ENCODE measurements around the gene METTL5.
"Not testable (repeated sequence)": the region's sequence is repeated elsewhere in the genome, so short reads cannot be mapped to it uniquely, and the experiment has no call there.

The METTL5 gene

DNA sequence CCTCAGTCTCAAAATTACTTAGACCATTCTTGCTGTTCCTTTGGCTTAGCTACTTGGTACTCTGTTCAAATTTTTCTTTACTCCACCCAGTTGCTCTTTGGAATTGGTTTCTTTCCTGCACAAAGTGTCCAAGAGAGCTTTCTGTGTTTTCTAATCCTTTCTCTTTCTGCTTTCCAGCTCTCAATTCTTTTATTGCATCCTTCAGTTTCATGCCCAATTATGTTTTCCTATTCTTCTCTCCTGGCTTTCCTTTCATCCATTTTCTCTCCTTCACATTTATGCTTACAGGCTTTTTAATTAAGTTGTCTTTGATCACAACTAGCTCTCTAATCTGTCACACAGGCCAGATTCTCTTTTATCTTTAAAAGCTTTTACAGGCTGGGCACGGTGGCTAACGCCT lies 40.8 kb upstream of the METTL5 start:
- intact Hi-C loops (cut with DNase I; ENCODE audit: low total_unique reads): no loop called here
- Histone ChIP-seq H3K9me3 (no peaks in the 10 kb centered on the region), H3K27ac (no peak overlapping the region), H3K4me1 (peaks cover 0 to 18% (median 4%) of the 10 kb centered on the region in 4 donors), H3K27me3 (no peaks in the 10 kb centered on the region), H3K4me3 (no peak overlapping the region), H3K36me3 (no peaks in the 10 kb centered on the region)
- DNase-seq: no peak
- TF ChIP-seq, protein P1, sequence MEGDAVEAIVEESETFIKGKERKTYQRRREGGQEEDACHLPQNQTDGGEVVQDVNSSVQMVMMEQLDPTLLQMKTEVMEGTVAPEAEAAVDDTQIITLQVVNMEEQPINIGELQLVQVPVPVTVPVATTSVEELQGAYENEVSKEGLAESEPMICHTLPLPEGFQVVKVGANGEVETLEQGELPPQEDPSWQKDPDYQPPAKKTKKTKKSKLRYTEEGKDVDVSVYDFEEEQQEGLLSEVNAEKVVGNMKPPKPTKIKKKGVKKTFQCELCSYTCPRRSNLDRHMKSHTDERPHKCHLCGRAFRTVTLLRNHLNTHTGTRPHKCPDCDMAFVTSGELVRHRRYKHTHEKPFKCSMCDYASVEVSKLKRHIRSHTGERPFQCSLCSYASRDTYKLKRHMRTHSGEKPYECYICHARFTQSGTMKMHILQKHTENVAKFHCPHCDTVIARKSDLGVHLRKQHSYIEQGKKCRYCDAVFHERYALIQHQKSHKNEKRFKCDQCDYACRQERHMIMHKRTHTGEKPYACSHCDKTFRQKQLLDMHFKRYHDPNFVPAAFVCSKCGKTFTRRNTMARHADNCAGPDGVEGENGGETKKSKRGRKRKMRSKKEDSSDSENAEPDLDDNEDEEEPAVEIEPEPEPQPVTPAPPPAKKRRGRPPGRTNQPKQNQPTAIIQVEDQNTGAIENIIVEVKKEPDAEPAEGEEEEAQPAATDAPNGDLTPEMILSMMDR (IDR thresholded peaks at IDR 0.05): no peak

DNA sequence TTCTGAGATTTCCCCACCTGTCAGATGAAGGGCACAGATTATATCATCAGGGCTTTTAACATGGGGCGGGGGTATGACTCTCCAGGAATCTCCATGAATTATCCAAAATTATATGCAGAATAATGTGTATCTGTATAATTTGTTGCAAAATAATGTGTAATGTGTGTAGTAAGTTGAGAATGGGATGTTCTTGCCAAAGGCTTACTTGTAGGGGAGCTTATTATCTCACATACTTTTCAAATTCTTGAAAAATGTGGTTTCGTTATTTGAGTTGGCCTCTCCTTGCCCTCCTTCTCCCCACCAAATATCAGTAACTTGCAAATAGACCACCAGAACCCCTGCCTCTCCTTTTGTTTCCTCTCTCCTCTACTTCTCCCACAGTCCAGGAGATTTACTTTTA lies 38.1 kb upstream of the METTL5 start:
- H3K4me3 ChIP-seq: no peak overlapping the region
- H3K27me3 ChIP-seq: no peaks in the 10 kb centered on the region
- DNase-seq: no peak
- H3K4me1 ChIP-seq: peaks cover 0 to 11% (median 2%) of the 10 kb centered on the region in 4 donors
- no peaks in the 10 kb centered on the region for H3K36me3 ChIP-seq
- TF ChIP-seq, protein P1 (IDR thresholded peaks at IDR 0.05): no peak
- no peak overlapping the region for H3K27ac ChIP-seq
- intact Hi-C loops (cut with DNase I; ENCODE audit: low total_unique reads): no loop called here
- H3K9me3 ChIP-seq: no peaks in the 10 kb centered on the region

DNA sequence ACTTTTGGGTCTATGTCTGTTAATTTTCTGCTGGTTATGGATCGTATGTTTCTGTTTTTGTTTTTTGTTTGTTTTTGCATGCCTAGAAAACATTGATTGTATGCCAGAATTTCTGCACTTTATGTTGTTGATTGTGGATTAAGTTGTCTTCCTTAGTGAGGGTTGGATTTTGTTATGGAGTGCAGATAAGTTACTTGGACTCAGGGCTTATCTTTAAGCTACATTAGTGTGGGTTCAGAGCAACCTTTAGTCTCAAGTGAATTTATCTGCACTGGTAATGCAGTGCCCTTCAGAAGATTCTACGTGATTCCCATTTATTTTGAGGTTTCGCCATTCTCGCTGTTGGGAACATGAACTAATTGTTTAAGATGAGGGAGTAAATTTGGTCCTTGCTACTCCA lies 35.4 kb upstream of the METTL5 start:
- Histone ChIP-seq H3K36me3 (no peaks in the 10 kb centered on the region), H3K4me3 (no peak overlapping the region), H3K27ac (no peak overlapping the region), H3K4me1 (peaks cover 0 to 11% (median 2%) of the 10 kb centered on the region in 4 donors), H3K9me3 (no peaks in the 10 kb centered on the region), H3K27me3 (no peaks in the 10 kb centered on the region)
- no peak for DNase-seq
- intact Hi-C loops (cut with DNase I; ENCODE audit: low total_unique reads): no loop called here
- TF ChIP-seq, protein P1 (IDR thresholded peaks at IDR 0.05): no peak

DNA sequence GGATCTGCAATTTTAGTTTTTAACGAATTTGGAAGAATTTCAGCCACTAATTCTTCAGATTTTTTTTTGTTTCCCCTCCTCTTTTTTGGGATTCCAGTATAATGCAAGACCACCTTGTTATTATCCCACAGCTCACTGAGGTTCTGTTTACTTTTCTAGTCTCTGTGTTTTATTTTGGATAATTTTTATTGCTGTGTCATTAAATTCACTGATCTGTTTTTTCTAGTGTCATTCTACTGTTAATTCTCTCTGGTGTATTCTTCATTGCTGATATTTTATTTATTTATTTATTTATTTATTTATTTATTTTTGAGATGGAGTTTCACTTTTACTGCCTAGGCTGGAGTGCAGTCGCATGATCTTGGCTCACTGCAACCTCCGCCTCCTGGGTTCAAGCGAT lies 34.7 kb upstream of the METTL5 start:
- TF ChIP-seq, protein P1 (IDR thresholded peaks at IDR 0.05): no peak
- intact Hi-C loops (cut with DNase I; ENCODE audit: low total_unique reads): no loop called here
- Histone ChIP-seq H3K4me3 (no peak overlapping the region), H3K4me1 (peaks cover 0 to 12% (median 2%) of the 10 kb centered on the region in 4 donors), H3K27ac (no peak overlapping the region), H3K27me3 (no peaks in the 10 kb centered on the region), H3K36me3 (no peaks in the 10 kb centered on the region), H3K9me3 (no peaks in the 10 kb centered on the region)
- DNase-seq: no peak

DNA sequence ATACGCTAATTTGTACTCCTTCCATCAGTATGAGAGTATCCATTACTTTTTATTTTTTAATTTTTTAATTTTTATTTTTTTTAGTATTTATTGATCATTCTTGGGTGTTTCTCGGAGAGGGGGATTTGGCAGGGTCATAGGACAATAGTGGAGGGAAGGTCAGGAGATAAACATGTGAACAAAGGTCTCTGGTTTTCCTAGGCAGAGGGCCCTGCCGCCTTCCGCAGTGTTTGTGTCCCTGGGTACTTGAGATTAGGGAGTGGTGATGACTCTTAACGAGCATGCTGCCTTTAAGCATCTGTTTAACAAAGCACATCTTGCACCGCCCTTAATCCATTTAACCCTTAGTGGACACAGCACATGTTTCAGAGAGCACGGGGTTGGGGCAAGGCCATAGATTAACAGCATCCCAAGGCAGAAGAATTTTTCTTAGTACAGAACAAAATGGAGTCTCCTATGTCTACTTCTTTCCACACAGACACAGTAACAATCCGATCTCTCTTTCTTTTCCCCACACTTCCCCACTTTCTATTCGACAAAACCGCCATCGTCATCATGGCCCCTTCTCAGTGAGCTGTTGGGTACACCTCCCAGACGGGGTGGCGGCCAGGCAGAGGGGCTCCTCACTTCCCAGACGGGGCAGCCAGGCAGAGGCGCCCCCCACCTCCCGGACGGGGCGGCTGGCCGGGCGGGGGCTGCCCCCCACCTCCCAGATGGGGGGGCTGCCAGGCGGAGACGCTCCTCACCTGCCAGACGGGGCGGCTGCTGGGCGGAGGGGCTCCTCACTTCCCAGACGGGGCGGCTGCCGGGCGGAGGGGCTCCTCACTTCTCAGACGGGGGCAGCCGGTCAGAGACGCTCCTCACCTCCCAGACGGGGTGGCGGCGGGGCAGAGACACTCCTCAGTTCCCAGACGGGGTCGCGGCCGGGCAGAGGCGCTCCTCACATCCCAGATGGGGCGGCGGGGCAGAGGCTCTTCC lies 30.9 kb upstream of the METTL5 start:
- H3K9me3 ChIP-seq; DNase-seq; H3K4me3 ChIP-seq; H3K4me1 ChIP-seq; H3K27ac ChIP-seq; H3K36me3 ChIP-seq; H3K27me3 ChIP-seq; intact Hi-C loops (cut with DNase I; ENCODE audit: low total_unique reads): not testable (repeated sequence)

DNA sequence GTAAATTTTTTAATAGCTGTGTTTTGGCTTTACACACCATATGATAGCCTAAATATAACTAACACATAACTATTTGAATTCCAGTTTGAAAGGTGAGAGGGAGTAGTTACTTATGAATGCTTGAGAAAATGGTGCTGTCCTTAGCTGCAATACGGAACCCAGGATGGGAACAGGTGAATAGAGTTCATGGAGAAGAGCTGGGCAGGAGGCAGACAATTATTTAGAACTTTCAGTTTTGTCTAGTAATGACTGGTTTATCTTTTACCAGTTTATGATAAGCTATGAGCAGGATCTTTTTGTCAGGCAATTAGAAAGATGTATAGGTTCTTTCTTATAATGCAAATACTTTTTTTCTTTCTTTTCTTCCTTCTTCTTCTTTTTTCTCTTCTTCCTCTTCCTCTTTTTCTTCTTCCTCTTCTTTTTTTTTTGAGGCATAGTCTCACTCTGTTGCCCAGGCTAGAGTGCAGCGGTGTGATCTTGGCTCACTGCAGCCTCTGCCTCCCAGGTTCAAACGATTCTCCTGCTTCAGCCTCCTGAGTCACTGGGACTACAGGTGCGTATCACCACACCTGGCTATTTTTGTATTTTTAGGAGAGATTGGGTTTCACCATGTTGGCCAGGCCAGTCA lies 28.4 kb upstream of the METTL5 start:
- no peaks in the 10 kb centered on the region for H3K36me3 ChIP-seq
- no peaks in the 10 kb centered on the region for H3K27me3 ChIP-seq
- DNase-seq: no peak
- H3K9me3 ChIP-seq: no peaks in the 10 kb centered on the region
- H3K27ac ChIP-seq: no peak overlapping the region
- H3K4me3 ChIP-seq: no peak overlapping the region
- TF ChIP-seq, protein P1 (IDR thresholded peaks at IDR 0.05): no peak
- peaks cover 0 to 8% (median 0%) of the 10 kb centered on the region in 4 donors for H3K4me1 ChIP-seq
- intact Hi-C loops (cut with DNase I; ENCODE audit: low total_unique reads): no loop called here

Data from tibial artery (tissue), 4 donors.